Measurements from ENCODE around the gene TRAPPC6A. TPM values are rescaled to one million over a fixed set of nuclear protein-coding genes. Genes with fewer than 3 reads are reported as not detected.

TRAPPC6A gene
- polyA plus RNA-seq, 1 donor: 24.5 TPM

- no peak for DNase-seq
Observed at GRCh38 chr19:45164577-45165335, 13.3 kb downstream of the TRAPPC6A start.

- DNase-seq: no peak
Observed at GRCh38 chr19:45163751-45164460, 14.1 kb downstream of the TRAPPC6A start.

GRCh38 chr19:45163156-45163555 is 14.9 kb downstream of the TRAPPC6A start:
- DNase-seq: no peak

- DNase-seq: no peak
Observed at GRCh38 chr19:45162608-45163143, 15.4 kb downstream of the TRAPPC6A start.

GRCh38 chr19:45161738-45162607 is 16.1 kb downstream of the TRAPPC6A start:
- no peak for DNase-seq

- DNase-seq: no peak
Observed at GRCh38 chr19:45160870-45161737, 16.9 kb downstream of the TRAPPC6A start, which contains the start of gene NKPD1. TSS of gene NKPD1 (minus strand) at chr19:45160982. CDS start at chr19:45160150, 832 bp downstream.

- no peak for DNase-seq
Observed at GRCh38 chr19:45159971-45160324, 18.1 kb downstream of the TRAPPC6A start.

- DNase-seq: no peak
Observed at GRCh38 chr19:45159210-45159970, 18.6 kb downstream of the TRAPPC6A start.

- no peak for DNase-seq
Observed at GRCh38 chr19:45158503-45159209, 19.4 kb downstream of the TRAPPC6A start.

GRCh38 chr19:45156751-45157150 is 21.3 kb downstream of the TRAPPC6A start:
- no peak for DNase-seq

- DNase-seq: no peak
Observed at GRCh38 chr19:45156011-45156630, 21.9 kb downstream of the TRAPPC6A start.

GRCh38 chr19:45154064-45154827 is 23.8 kb downstream of the TRAPPC6A start:
- DNase-seq: no peak

GRCh38 chr19:45153339-45154063 is 24.5 kb downstream of the TRAPPC6A start:
- DNase-seq: no peak

GRCh38 chr19:45152504-45153338 is 25.3 kb downstream of the TRAPPC6A start:
- DNase-seq: no peak

GRCh38 chr19:45151821-45152503 is 26.1 kb downstream of the TRAPPC6A start:
- DNase-seq: no peak

- no peak for DNase-seq
Observed at GRCh38 chr19:45151320-45151719, 26.7 kb downstream of the TRAPPC6A start.

Measured in left kidney (tissue), 2 donors.